Measurements from ENCODE around the gene PALM. TPM values are rescaled to one million over a fixed set of nuclear protein-coding genes. Genes with fewer than 3 reads are reported as not detected.
A peak's percentile ranks its signal among the peaks of the same experiment; 100 is the strongest.
"Not testable (repeated sequence)": the region's sequence is repeated elsewhere in the genome, so short reads cannot be mapped to it uniquely, and the experiment has no call there.

PALM gene, protein sequence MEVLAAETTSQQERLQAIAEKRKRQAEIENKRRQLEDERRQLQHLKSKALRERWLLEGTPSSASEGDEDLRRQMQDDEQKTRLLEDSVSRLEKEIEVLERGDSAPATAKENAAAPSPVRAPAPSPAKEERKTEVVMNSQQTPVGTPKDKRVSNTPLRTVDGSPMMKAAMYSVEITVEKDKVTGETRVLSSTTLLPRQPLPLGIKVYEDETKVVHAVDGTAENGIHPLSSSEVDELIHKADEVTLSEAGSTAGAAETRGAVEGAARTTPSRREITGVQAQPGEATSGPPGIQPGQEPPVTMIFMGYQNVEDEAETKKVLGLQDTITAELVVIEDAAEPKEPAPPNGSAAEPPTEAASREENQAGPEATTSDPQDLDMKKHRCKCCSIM
- total RNA-seq: 130 TPM

- intact Hi-C loops (cut with DNase I): no loop called here
- ATAC-seq (no peak), DNase-seq (ENCODE audit: low spot score) (peak; percentile 70)
Observed at GRCh38 chr19:708154-709143, at the start of gene PALM. TSS of gene PALM (plus strand) at chr19:708935. CDS start at chr19:709147, 212 bp downstream.

DNA sequence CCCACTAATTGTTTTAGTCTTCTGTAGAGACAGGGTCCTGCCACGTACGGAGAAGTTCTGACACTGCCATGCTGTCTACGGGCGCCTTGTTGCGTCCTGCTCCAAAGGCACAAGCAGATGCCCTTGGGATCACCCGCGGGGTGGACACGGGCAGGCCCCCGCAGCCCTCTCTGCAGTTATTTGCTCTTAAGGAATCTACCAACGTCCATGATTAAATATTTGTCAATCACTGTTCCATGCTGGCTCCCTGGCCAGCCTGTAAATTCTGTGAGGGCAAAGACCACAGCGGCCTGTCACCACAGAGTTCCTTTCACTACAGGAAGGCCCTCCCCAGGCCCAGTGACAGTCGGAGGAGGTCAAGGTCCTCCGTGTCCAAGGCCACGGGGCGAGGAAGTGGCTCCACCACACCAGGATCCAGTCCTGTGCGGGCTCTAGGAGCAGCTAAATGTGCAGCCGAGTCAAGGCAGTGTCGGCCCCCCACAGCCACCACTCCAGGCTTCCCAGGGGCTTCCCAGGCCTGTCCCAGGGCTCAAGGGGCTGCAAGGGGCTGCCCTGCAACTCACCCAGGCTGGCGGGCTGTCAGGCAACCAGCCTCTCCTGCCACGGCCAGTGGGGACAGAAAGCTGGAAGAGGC is 47.8 kb upstream of the PALM start:
- no peak for DNase-seq (ENCODE audit: low spot score)
- no peak for ATAC-seq
- intact Hi-C loops (cut with DNase I): no loop called here

DNA sequence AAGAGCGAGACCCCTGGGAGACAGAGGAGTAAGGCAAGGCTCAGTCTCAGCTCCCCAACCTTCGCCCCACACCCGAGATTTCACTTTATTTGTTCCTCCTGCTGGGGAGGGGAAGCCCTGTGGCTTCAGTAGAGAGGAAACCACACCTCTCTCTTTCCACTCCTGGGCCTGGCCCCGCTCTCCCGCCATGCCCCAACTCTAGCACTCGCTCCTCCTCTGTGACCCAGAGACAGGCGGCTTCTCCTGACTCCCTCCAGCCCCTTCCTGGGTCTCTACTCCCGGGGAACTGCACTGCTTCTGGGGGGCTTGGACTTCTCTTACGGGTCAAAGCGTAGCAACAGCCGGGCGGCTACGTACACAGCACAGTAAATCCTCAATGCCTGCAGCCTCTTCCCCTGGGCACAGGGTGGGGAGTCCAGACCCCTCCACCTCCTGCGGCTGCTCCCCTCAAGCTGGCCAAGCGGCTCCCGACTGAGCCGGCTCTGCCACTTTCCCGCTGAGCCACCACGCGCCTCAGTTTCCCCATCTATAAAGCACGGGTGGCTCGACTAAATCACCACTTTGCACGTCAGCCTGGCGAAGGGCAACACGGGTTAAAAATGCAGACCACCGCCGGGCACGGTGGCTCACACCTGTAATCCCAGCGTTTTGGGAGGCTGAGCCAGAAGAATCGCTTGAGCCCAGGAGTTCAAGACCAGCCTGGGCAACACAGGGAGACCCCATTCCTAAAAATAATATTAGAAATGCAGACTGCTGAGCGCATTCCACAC is 47.1 kb upstream of the PALM start:
- no peak for ATAC-seq
- intact Hi-C loops (cut with DNase I): no loop called here
- DNase-seq (ENCODE audit: low spot score): no peak

GRCh38 chr19:662207-662961 is 46.4 kb upstream of the PALM start:
- DNase-seq (ENCODE audit: low spot score) (no peak), ATAC-seq (no peak)
- intact Hi-C loops (cut with DNase I): no loop called here

GRCh38 chr19:662962-663681 is 45.6 kb upstream of the PALM start, which contains the start of gene RNF126:
TSS of gene RNF126 (minus strand) at chr19:663214. CDS start at chr19:663121, 93 bp downstream.
- intact Hi-C loops (cut with DNase I): no loop called here
- DNase-seq (ENCODE audit: low spot score) (peak; percentile 95), ATAC-seq (peak; percentile 88)

DNA sequence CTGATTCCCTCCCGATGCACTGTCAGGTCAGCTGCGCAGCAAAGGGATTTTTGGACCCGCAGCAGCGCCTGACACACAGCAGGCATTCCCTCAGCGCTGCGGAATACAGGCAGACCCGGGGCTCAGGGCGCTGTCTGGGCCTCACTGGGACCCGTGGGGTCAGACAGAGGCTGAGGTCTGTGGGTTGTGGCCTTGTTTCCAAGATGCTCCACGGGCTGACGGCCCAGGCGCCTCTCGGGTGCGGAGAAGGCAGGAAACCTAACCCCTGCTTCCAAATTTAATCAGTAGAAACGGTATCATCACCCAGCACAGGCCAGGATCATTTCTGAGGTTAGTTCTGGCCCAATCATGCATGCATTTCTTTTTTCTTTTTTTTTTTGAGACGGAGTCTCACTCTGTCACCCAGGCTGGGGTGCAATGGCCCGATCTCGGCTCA is 45.0 kb upstream of the PALM start:
- intact Hi-C loops (cut with DNase I): loop anchor here (2.0 kb wide), 1 partner anchor 71 kb away; no protein-coding TSS in a partner anchor
- no peak for DNase-seq (ENCODE audit: low spot score)
- ATAC-seq: peak; percentile 53

DNA sequence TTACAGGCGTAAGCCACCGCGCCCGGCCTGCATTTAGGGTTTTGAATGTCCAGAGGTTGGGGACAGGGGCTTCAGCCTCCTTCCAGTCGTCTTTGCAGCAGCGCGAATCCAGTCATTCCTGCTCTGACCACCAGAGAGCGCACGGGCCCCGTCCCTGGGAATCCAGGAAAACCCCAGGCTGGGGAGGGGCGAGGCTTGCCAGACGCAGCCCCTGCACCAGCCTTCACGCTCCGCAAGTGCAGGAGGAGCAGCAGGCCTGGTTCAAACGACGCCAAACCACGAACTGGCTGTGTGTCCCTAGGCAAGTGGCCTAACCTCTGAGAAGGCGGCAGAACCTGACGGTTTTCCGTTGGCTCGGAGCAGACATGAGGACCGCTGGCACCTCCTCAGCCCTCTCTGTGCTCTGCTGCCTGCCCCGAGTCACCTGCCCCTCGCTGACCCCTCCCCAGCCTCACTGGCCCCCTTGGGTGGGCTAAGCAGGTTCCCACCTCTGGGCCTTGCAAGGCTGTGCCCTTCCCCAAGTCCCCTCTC is 43.8 kb upstream of the PALM start:
- peak; percentile 91 for DNase-seq (ENCODE audit: low spot score)
- intact Hi-C loops (cut with DNase I): loop anchor here (2.0 kb wide), 1 partner anchor 70 kb away; no protein-coding TSS in a partner anchor
- ATAC-seq: peak; percentile 65

GRCh38 chr19:666985-667573 is 41.7 kb upstream of the PALM start:
- ATAC-seq; DNase-seq (ENCODE audit: low spot score); intact Hi-C loops (cut with DNase I): not testable (repeated sequence)

DNA sequence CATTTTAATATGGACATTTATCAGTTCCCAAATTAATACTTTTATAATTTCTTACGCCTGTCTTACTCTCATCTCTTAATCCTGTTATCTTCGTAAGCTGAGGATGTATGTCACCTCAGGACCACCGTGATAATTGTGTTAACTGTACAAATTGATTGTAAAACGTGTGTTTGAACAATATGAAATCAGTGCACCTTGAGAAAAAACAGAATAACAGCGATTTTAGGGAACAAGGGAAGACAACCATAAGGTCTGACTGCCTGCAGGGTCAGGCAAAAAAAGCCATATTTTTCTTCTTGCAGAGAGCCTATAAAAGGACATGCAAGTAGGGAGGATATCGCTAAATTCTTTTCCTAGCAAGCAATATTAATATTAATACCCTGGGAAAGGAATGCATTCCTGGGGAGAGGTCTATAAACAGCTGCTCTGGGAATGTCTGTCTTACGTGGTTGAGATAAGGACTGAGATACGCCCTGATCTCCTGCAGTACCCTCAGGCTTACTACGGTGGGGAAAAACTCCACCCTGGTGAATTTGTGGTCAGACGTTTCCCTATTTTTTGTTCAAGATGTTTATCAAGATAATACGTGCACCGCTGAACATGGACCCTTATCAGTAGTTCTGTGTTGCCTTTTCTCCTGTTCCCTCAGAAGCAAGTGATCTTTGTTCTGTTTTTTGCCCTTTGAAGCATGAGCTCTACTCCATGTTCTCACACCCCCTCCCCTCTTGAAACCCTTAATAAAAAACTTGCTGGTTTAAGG is 39.9 kb upstream of the PALM start:
- intact Hi-C loops (cut with DNase I); DNase-seq (ENCODE audit: low spot score); ATAC-seq: not testable (repeated sequence)

DNA sequence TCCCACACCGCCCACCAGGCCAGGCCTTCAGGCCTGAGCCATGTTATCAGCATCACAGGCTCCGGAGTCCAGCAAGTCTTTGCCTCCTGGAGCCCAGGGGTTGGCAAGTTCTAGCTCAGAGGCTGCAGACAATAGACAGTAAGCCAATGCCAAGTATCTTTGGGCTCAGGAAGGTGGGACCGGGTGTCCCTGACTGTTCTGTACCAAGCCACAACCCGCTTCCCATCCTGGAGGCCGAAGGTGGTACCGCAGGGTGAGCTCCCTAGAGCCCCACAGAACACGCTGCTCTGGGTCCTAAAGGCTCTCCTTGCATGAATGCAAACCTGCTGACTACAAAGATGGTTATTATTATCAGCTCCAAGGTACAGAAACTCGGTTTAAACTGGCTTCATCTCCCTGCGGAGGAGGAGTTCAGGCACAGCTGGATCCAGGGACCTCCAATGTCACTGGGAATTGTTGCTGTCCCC is 38.1 kb upstream of the PALM start:
- ATAC-seq (no peak), DNase-seq (ENCODE audit: low spot score) (no peak)
- intact Hi-C loops (cut with DNase I): no loop called here

- peak; percentile 80 for DNase-seq (ENCODE audit: low spot score)
- intact Hi-C loops (cut with DNase I): no loop called here
- ATAC-seq: peak; percentile 48
Observed at GRCh38 chr19:674282-675151, 34.2 kb upstream of the PALM start.

DNA sequence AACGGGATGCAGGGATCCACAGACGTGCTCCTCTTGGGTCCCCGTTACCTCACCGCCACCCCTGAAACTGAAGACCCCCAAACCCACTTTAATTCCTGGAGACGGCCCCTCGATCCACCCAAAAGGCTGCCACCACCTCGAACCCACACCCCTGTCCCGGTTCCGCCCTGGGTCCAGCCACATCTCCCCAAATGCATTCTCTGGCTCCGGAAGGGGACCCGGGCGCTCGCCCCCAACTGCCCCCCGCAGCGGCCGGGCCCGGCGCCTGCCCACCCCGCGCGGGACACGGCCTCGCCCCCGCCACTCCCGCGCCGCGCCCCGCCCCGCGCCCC is 32.8 kb upstream of the PALM start:
- DNase-seq (ENCODE audit: low spot score): no peak
- intact Hi-C loops (cut with DNase I): no loop called here

GRCh38 chr19:676339-677105 is 32.2 kb upstream of the PALM start, which contains the start of gene FSTL3:
TSS of gene FSTL3 (plus strand) at chr19:676392. CDS start at chr19:676424, 32 bp downstream.
- intact Hi-C loops (cut with DNase I): no loop called here
- DNase-seq (ENCODE audit: low spot score) (no peak), ATAC-seq (no peak)

More for the DNA sequence above, 32.8 kb upstream of the PALM start:
- ATAC-seq: no peak

DNA sequence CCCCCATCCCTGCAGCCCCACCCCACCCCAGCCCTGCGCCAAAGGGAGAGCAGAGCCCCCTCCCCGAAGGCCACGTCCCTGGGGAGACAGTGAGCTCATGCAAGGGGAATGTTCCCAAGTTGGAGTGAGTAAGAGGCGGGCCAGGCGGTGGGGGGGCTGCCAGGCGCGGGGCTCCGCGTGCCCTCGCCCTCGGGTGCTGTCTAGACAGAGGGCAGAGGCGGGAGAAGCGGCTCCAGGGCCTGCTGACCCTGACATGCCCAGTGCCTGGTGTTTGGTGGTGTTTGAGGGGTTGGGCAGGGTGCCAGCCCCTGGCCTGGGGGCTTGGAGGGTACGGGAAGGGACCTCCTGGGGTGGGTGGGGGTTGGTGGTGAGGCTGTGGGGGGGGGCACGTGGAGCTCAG is 31.5 kb upstream of the PALM start:
- ATAC-seq (peak; percentile 27), DNase-seq (ENCODE audit: low spot score) (peak; percentile 85)
- intact Hi-C loops (cut with DNase I): no loop called here

Data from sciatic nerve (tissue), 2 donors.